Iris pigment epithelial cell (primary cell): Measurements from ENCODE around the gene BACH1.

Experiments
- DNase-seq: peaks from one replicate; pipeline ENCODE4 v3.0.0-alpha.2; 2011; ENCODE audit warnings: low read depth

BACH1 gene

DNA sequence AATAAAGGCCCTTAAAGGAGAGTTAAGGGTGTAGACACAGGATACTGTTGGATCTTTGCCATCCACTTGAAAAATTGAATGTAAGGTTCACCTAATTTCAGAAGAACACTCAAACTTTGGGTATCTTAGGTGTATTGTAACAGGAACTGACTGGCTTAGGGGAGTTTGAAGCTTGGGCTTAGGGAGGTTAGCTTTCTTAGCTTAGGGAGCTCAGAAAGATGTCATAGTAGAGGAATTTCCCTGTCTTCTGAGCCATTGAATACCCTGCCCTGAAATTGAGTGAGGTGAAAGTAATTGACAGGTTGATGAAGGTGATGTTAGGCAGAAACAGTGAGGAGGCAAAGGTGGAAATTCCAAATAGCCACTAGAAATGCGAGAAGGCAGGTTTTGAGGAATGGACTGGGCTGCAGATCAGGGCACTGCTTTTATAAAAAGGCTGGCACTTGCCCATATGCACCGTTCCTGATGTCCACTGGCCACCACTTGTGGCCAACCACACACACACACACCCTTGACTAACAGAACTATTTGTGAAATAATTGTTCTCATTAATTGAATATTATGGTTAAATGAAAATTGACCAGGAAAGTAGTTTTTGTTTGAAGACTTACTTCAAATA, 16.5 kb downstream of the BACH1 start:
- DNase-seq: no peak

DNA sequence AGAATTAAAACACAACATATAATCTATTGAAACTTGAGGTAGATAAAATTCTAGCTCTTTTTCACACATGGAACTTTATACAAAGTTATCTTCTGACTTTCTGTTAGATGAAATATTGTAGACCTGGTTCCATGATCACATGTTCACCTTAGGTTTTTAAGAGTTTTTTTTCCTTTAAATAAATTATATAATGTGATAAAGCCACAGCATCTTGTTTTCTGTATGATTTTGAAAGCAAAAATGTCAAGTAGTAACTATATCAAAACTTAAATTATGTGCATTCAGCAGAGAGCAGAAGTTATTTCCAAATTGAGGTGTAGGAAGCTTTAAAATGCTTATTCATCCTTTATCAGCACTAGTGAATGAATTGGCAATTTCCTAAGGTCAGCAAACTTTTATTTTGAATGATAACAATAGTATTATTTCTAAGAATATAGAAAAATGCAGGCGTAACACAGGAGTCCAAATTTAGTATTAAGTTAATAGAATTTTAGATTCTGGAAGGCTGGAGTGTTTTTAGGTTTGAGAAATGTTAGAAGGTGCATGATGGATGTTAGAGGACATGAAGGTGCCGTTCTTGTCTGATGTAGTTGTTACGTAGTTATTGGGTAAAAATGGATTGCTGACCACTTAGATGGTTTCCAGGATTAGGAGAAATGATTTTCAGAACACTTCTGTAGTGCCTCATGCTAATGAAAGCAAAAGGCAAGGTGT, 17.5 kb downstream of the BACH1 start:
- DNase-seq: no peak

DNA sequence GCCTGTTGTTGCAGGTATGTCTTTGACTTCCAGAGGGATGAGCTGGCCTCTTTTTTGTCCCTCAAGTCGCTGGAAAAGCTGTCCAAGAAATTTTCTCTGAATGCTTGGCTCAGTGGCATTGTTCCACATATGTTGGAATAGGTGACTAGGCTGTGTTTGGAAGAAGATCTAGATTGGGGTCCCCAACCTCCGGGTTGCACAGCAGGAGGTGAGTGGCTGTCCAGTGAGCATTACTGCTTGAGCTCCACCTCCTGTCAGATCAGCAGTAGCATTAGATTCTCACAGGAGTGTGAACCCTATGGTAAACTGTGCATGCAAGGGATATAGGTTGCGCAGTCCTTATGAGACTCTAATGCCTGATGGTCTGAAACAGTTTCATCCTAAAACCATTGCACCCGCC, 18.1 kb downstream of the BACH1 start:
- DNase-seq: no peak

DNA sequence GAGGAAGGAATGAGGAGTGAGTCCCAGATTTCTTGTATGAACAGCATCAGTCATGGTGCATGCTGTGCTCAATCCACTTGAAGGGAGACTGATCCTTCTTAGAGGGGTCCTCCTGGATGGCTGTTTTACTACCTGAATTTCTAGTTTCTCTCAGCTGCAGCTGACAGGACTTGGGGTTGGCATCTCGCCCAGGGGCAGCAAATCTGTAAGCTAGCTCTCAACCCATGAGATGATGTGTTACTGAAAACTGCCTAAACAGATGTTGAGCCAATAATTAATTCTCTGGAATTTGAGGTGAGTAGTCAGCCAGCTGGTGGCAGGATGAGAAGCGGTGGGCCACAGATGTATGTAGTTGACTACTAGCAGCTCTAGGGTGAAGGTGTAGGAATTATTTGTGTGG, 19.6 kb downstream of the BACH1 start:
- DNase-seq: peak; percentile 55

DNA sequence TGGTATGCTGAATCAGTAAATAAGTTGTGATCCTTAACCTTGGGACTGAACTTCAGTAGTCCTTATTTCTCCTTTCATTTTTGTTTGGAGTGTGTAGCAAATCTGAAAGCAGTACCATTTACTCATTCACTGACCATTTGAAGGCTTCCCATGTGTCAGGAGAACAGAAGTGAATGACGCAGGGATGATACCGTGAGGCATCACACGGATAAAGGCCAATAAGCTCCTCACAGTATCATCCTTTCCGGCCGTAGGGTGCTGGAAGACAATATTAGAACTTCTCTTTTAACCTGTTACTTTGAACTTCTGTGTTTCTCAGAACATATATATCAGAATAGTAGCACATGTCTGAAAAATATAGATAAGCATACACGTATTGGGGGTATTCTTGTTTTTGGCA, 21.3 kb downstream of the BACH1 start:
- DNase-seq: no peak

DNA sequence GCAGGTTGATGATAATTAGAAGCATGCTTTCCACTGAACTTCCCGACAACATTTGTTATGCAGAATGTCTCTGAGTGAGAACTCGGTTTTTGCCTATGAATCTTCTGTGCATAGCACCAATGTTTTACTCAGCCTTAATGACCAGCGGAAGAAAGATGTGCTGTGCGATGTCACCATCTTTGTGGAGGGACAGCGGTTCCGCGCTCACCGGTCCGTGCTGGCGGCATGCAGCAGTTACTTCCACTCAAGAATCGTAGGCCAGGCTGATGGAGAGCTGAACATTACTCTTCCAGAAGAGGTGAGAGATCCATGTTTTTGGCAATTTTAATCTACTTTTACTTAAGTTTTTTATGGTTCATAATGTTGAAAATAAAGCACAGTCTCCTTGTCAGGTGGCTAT, 22.5 kb downstream of the BACH1 start:
- DNase-seq: no peak

DNA sequence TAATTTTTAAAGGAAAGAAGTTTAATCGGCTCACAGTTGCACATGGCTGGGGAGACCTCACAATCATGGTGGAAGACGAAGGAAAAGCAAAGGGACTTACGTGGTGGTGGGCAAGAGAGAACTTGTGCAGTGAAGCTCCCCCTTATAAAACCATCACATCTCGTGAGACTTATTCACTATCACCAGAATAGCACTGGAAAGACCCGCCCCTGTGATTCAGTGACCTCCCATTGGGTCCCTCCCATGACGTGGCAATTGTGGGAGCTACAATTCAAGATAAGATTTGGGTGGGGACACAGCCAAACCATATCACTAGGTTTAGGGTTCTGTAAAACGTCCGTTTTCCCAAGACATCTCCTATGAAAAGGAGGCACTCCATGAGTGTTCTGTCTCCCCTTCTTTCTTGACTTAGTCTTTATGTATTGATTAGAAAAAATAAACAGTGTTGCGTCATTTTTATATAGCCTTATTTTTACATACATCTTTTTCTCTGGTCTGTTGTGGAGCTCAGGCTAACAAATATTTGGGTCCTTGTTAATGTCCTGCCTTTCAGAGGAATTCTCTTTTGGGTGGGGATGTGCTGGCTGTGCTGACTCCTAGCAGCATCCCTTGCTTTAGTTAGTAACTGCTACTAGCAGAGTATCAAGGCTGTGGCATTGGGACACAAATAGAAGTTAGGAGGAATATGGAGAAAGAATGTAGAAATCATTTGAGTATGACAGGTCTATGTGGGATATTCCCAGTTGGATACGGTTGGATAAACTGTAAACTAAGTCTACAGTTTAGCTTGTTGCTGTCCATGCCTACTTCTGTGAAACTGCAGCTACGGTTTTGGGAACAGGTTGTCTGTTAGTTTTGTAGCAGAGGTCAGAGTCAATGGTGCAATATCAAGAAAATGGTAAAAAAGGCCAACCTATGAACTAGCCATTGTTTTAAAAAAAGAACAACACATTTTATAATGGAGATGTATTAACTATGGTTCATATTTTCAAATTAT, 23.5 kb downstream of the BACH1 start:
- DNase-seq: no peak

DNA sequence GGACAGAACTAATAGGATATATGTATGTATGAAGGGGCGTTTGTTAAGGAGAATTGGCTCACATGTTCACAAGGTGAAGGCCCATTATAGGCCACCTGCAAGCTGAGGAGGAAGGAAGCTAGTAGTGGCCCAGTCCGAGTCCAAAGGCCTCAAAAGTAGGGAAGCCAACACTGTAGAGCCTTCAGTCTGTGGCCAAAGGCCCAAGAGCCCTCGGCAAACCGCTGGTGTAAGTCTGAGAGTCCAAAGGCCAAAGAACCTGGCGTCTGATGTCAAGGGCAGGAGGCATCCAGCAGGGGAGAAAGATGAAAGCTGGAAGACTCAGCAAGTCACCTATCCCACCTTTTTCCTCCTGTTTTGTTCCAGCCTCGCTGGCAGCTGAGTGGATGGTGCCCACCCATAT, 24.5 kb downstream of the BACH1 start:
- no peak for DNase-seq

DNA sequence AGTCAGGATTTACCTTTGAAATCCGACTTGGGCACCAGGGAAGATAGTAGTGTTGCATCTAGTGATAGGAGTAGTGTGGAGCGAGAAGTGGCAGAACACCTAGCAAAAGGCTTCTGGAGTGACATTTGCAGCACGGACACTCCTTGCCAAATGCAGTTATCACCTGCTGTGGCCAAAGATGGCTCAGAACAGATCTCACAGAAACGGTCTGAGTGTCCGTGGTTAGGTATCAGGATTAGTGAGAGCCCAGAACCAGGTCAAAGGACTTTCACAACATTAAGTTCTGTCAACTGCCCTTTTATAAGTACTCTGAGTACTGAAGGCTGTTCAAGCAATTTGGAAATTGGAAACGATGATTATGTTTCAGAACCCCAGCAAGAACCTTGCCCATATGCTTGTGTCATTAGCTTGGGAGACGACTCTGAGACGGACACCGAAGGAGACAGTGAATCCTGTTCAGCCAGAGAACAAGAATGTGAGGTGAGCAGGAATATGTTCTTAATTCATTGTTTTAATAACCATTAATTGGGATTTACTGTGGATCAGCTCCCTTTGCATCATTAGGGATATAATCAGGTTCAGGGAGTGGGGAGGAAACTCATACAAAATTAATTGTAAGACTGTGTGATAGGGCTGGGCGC, 28.3 kb downstream of the BACH1 start:
- DNase-seq: no peak

DNA sequence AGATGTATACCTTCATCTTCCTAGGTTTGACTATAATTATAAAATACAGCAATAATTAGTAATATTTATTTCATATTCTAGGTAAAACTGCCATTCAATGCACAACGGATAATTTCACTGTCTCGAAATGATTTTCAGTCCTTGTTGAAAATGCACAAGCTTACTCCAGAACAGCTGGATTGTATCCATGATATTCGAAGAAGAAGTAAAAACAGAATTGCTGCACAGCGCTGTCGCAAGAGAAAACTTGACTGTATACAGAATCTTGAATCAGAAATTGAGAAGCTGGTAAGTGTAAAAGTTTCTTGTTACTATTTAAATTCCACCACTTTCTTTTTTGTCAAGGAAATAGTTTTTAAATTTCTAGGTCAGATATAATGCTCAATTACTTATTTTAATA, 30.7 kb downstream of the BACH1 start:
- no peak for DNase-seq

DNA sequence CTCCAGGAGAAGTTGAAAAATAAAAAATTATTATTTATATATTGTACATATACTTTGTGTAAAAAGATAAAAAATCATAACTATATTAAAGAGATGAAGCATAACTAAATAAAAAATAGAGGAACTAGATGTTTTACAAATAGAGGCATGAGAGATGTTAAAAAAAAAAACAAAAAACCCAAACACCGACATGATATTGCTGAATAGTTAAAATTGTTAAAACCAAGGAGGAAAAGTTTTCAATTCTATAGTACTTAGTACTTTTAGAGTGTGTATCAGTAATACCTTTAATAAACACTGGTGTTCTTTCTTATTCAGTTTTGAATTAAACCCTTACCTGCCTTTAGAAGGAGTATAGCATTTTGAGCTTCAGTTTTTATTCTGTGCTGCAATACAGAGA, 32.1 kb downstream of the BACH1 start:
- no peak for DNase-seq

DNA sequence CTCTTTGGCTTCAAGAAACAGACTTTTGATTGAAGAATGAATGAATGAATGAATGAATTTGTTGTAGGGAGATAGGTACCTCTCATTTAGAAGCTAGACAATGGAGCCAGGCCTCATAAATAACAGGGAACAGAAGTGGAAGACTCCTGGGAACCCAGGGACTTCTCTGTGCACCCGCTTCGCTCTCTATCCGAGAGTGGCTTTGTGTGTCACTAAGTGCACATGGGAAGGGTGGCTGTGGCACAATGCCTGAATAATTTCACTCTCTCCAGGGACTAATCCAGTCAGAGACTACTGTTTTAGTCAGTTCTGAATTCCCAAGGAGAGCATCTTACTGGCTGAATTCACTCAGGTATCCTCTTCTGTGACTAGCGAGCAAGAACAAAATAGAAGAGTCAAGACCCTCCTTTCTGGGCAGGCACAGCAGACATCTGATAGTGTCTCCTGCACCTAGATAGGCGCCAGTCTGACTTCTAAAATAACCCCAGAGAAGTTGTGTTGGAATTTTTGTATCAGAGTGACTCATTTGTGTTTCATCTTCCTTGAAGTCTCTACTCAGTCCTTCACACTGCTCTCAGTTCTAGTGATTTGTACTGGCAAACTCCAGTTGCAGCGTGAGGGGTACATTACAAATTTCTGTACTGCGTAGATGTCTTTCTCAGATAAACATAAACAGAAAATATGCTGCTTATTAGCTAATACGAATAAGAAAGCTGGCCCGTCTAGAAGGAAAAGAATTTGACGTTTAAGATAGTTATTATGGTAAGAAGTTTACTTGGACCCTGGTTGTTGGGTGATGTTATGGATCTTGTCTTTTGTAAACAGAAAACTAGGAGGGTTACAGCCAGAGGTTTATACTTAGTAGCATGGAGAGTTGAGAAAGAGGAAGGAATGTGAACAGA, 34.0 kb downstream of the BACH1 start:
- DNase-seq: peak; percentile 89

DNA sequence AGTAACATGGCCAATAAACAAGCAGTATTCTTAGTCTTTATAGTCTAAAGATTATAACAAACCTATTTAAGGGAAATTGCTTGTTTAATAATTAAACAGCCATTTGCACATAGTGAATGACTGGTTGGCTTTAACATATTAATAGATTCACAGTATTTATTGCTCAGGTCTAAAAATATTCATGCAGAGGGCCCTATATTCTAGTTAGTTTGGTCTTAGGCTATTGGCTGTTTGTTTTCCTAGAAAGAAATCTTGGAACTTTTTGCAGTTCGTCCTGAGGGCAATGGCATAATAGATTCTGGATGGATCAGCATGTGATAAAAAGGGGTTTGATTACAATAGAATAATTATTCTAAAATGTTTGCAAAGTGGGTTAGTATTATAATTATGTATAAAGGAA, 34.7 kb downstream of the BACH1 start:
- DNase-seq: no peak

DNA sequence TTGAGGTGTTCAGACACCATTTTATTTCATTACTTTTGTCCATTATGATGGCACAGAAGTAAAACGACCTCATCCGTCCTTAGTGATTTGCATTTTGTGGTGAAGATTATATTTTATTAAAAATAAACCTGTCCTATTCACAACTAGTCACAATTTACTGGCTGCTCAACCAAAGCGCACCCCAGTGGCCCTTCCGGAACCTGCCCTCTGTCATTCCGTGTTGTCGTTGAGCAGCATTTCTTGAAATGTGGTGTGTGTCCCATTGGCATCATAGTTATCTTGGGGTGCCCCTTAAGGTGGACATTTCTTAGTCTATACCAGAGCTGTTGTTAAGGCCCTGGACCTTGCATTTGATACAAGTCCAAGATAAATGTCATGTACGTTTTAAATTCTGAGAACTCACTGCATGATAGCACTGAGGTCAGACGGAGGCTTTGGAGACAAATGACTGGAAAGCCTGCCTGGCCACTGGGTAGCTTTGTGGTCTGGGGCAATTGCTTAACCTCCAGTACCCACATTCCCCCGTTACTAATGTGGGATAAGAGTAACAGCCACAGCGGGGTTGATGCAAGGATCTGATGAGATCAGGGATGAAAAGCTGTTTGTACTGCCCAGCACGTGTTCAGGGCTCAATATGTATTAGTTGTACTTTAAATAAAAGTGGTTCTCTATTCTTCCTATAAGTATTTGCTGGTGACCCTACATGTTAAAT, 36.2 kb downstream of the BACH1 start:
- DNase-seq: peak; percentile 98

DNA sequence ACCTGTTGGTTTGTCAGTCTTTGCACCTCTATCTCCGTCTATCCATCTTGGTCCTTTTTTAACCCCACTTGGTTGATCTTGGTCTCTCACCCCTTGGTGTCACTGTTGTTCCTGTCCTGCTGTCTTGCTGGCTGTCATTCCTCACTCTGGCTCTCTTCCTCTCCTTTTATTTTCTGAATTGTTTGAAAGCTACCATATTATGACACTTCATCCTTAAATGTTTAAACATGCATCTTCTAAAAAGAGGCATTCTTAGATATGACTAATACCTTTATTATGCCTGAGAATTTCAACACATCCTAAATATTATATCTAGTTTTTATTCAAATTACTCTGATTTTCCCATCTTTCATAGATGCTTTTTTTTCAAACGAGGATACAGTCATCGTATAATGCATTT, 37.0 kb downstream of the BACH1 start:
- DNase-seq: peak; percentile 70

DNA sequence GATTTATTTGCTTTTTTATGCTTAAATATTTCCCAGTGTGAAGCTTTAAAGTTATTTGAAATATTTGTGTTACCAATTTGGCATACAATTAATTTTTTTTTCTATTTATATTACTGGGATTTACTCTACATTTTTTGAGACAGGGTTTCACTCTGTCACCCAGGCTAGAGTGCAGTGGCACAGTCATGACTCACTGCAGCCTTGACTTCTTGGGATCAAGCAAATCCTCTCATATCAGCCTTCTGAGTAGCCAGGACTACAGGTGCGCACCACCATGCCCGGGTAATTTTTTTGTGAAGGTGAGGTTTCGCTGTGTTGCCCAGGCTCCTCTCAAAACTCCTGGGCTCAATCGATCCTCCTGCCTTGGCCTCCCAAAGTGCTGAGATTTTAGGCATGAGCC, 39.5 kb downstream of the BACH1 start:
- DNase-seq: no peak

DNA sequence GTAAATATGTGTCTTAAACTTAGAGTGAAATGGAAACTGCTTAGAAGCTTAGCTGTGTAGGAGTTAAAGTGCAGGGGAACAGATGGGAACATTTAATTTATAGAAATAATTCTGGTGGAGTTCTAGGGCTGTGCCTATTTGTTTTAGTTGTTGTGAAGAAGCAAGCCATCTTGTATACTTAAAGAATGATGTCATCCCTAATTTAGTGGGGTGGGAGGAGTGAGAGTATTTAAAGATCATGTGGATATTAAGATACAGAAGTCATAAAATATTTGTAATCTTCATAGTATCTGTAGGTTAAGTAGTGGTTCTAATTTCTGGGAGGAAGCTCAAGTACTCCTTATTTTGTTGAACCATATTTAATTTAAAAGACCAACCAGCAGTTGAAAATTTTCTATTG, 41.5 kb downstream of the BACH1 start:
- no peak for DNase-seq

DNA sequence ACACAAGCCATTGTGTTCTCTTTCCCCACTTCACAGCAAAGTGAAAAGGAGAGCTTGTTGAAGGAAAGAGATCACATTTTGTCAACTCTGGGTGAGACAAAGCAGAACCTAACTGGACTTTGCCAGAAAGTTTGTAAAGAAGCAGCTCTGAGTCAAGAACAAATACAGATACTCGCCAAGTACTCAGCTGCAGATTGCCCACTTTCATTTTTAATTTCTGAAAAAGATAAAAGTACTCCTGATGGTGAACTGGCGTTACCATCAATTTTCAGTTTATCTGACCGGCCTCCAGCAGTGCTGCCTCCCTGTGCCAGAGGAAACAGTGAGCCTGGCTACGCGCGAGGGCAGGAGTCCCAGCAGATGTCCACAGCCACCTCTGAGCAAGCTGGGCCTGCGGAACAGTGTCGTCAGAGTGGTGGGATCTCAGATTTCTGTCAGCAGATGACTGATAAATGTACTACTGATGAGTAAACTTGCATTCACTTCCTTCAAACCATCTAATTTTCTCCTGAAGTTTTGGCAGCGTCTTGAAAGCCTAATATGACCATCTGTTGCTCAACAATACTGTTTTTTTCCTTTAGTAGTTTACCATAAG, 43.7 kb downstream of the BACH1 start:
- DNase-seq: peak; percentile 99

DNA sequence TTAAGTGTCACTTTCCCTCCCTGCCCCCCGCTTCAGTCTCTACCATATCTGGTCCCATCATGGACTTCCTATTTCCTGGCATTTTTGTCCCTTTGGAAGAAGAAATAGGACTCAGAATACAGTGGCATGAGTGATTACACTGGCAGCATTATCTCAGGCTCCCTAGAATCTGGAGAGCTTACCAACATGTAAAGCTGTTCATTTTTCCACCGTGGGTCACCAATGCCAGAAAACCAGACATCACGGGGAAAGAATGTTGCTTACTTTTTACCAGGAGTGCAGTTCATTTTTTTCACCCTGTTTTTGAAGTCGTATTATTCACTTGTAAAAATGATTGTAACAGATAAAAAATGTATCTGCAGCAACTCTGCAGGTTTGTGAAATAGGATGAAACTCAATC, 44.8 kb downstream of the BACH1 start:
- DNase-seq: peak; percentile 95

DNA sequence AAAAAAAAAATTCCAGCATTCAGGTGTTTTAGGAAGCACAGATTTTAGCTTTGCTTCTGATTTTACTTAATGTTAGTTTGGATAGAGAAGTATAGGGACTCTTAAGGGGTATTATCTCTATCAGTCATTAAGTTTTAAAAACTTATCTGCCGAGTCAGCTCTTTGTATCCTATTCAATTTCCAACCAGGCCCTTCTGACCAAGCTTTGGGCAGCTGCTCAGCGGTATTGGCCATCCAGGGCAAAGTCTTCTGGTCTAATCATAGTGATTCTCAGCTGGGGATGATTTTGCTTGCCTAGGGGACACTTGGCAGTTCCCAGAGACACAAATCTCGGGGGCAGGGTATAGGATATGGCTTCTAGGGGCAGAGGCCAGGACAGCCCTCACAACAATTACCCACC, 47.6 kb downstream of the BACH1 start:
- no peak for DNase-seq
